Heart right ventricle (tissue), 16 donors: ENCODE data around the gene NUDT9. TPM values are rescaled to one million over a fixed set of nuclear protein-coding genes. Genes with fewer than 3 reads are reported as not detected.

Experiments used
- ATAC-seq, 8 donors: fragments of 200-7000 bp; cut with Tn5 transposase; one replicate each; pipeline ENCODE4 v1.9.1; 2020; ENCODE audit warnings: mild to moderate bottlenecking in 8 of 8, moderate library complexity in 8 of 8, moderate number of reproducible peaks in 1 of 8
- DNase-seq, 2 donors: peaks; one replicate each; pipeline ENCODE4 v3.0.0-alpha.2; 2020
- H3K27ac ChIP-seq, 10 donors: fragments of 200-600 bp; sonication (generic) in 2 of 10; one replicate each; pipeline versions ENCODE4 v1.5.0 to v1.8.0; 2020 to 2022; ENCODE audit warnings: mild to moderate bottlenecking in 3 of 10
- H3K27me3 ChIP-seq, 7 donors: fragments of 200-600 bp; one replicate each; pipeline ENCODE4 v1.8.0; 2021 to 2022; ENCODE audit warnings: mild to moderate bottlenecking in 2 of 7
- H3K36me3 ChIP-seq, 9 donors: fragments of 200-600 bp; sonication (generic) in 1 of 9; one replicate each; pipeline versions ENCODE4 v1.5.0 to v1.8.0; 2020 to 2022; ENCODE audit warnings: mild to moderate bottlenecking in 2 of 9
- H3K4me1 ChIP-seq, 9 donors: fragments of 200-600 bp; sonication (generic) in 1 of 9; one replicate each; pipeline versions ENCODE4 v1.5.0 to v1.8.0; 2020 to 2022; ENCODE audit warnings: mild to moderate bottlenecking in 4 of 9
- H3K4me3 ChIP-seq, 10 donors: fragments of 200-600 bp; sonication (generic) in 2 of 10; one replicate each; pipeline versions ENCODE4 v1.5.0 to v1.8.0; 2020 to 2022; ENCODE audit warnings: mild to moderate bottlenecking in 7 of 10, moderate library complexity in 2 of 10
- H3K9me3 ChIP-seq, 11 donors: fragments of 200-600 bp in 10 of 11; sonication (generic) in 2 of 11; one replicate each; pipeline versions ENCODE4 v1.5.0 to v1.8.0; 2013 to 2022; ENCODE audit warnings: mild to moderate bottlenecking in 2 of 11, control low read depth in 1 of 11, moderate library complexity in 1 of 11
- CTCF ChIP-seq, 9 donors: fragments of 200-600 bp; sonication (generic) in 2 of 9; IDR thresholded peaks; one replicate each; pipeline versions ENCODE4 v1.5.0 to v1.8.0; 2021 to 2022; ENCODE audit warnings: antibody characterized with exemption in 9 of 9, mild to moderate bottlenecking in 5 of 9, moderate library complexity in 1 of 9
- WGBS, 2 donors: extraction: QIAGEN DNeasy Blood & Tissue Kit; methylation state at CpG; one replicate each; pipeline ENCODE4 v1.1.7; 2013; ENCODE audit warnings: inconsistent platforms in 1 of 2; 5-methylcytosine and 5-hydroxymethylcytosine counted together
- intact Hi-C, 10 donors: fragments of 100-400 bp; cut with DNase I; formaldehyde crosslinking; loops; one replicate each; pipeline versions ENCODE4 v1.11.1 to v1.14.2; 2022
- long read RNA-seq, 3 donors: library from polyadenylated mRNA; unstranded; transcript quantifications; one replicate each; pipeline ENCODE4 v2.0.0, GENCODE V29; 2020 to 2021
- polyA plus RNA-seq, 2 donors: library from polyadenylated mRNA; stranded (reverse); fragments of 200-250 nt; gene quantifications; one replicate each; pipeline ENCODE4 v1.2.3, GENCODE V29; 2013
- total RNA-seq, 10 donors: library from RNA; stranded (reverse); fragmentation: NEBNext Ultra II Directional in 3 of 10; extraction: Animal tissue kit (Norgen Biotek cat#: 25700) in 3 of 10; gene quantifications; one replicate each; pipeline versions ENCODE4 v1.2.1 to v1.2.4, GENCODE V29; 2021 to 2023
- donor health status: Arrhythmogenic right ventricular cardiomyopathy.
- donor health status: ischemic (EF 13 %, LVEDD 7.1; RV severe dilation, severe dysfunction).
- donor health status: healthy with polysubstance abuse.
- donor health status: DM: no; HTN: yes; CAD: no.
- donor health status: DM: no; HTN: no; CAD: no.
- donor health status: ischemic (EF 25% LVEDD 6.9; RV normal size, moderate dysfunction).
- donor health status: ischemic (EF 25% LVEDD 5.7; RV mildly dilated, moderate dysfunction).
- donor health status: healthy.
- donor health status: DM: yes; HTN: yes; CAD: no.
- donor health status: Ischemic cardiomyopathy.
- donor health status: ischemic (EF 35%, LVEDD 5.7; RV mildly dilated, moderate dysfunction).
- donor health status: nonischemic (EF 11% LVEDD 7.7; RV severe dilation, severe dysfunction).
- donor health status: DM: yes; HTN: yes; CAD: no.
- donor health status: PGD.
- donor health status: ischemic (EF 29% LVEDD 5.4; RV normal size, mild dysfunction).
- donor health status: nonischemic (EF 23%, LVEDD 6.1; RV moderate dilation, normal function).

Gene NUDT9
- 10 to 100 TPM; 24.1 to 33.0 (median 27.7) TPM for total RNA-seq
- 10 to 100 TPM; 48.4 to 56.0 TPM for polyA plus RNA-seq
- long read RNA-seq, donor 1, transcript NUDT9-201 (8 exons, 1,701 nt) = major isoform, 14 of 27 reads
- long read RNA-seq, donor 1, partial matches to known transcripts = 8 of 27 reads
- long read RNA-seq, donor 1, other reads (novel, unspliced or antisense) = 5 of 27 reads
- long read RNA-seq, donor 2, transcript NUDT9-201 (8 exons, 1,701 nt) = major isoform, 19 of 24 reads
- long read RNA-seq, donor 2, partial matches to known transcripts = 3 of 24 reads
- long read RNA-seq, donor 2, other reads (novel, unspliced or antisense) = 2 of 24 reads
- long read RNA-seq, donor 3, transcript NUDT9-201 (8 exons, 1,701 nt) = major isoform, 77 of 93 reads
- long read RNA-seq, donor 3, partial matches to known transcripts = 1 of 93 reads
- long read RNA-seq, donor 3, other reads (novel, unspliced or antisense) = 14 of 93 reads

- intact Hi-C loops = loop anchor here in 3 of 10 donors (2.0 to 5.0 kb wide), 2 partner anchors 32 to 35 kb away; partner anchors contain the start of gene HSD17B11 (in 2 of the 3)
- no peak for TF ChIP-seq CTCF (IDR thresholded peaks at IDR 0.05)
- peak within 1 kb of the TSS; percentile 62 to 96 (median 78) for H3K4me3 ChIP-seq
- peak within 1 kb of the TSS; percentile 79 to 94 (median 89) for H3K27ac ChIP-seq
- peak; percentile 94 to 97 for DNase-seq
- peaks cover 4 to 35% (median 30%) of the 10 kb centered on the region in 9 donors for H3K4me1 ChIP-seq
- ATAC-seq = peak; percentile 93 to 98 (median 97)
- no peaks in the 10 kb centered on the region for H3K9me3 ChIP-seq
- 0 to 1% methylated on average over 58 of the region's 58 CpGs for WGBS, 2 donors
- no peaks in the 10 kb centered on the region for H3K27me3 ChIP-seq
- H3K36me3 ChIP-seq = no peaks in the 10 kb centered on the region
Observed at GRCh38 chr4:87422104-87423052, at the start of gene NUDT9. NUDT9 (plus strand) TSS chr4:87422573; CDS start chr4:87422906, 333 bp downstream.

- Histone ChIP-seq H3K27ac (peak overlapping the region in 2 of 10 donors; percentile 12 to 31), H3K4me3 (no peak overlapping the region), H3K4me1 (peaks cover 0 to 12% (median 4%) of the 10 kb centered on the region in 9 donors), H3K36me3 (peaks cover 0 to 75% (median 8%) of the 10 kb centered on the region in 9 donors), H3K9me3 (no peaks in the 10 kb centered on the region), H3K27me3 (no peaks in the 10 kb centered on the region)
- ATAC-seq (peak in 7 of 8 donors; percentile 58 to 83 (median 69)), DNase-seq (peak in 1 of 2 donors; percentile 30)
- WGBS, 2 donors = 56 to 60% methylated on average over 4 of the region's 4 CpGs
- intact Hi-C loops = loop anchor here (1.0 to 10.0 kb wide), 8 partner anchors 81 to 471 kb away; no protein-coding TSS in a partner anchor
- TF ChIP-seq CTCF (IDR thresholded peaks at IDR 0.05) = peak; percentile 20 to 87 (median 72)
Observed at GRCh38 chr4:87375719-87376291, 46.6 kb upstream of the NUDT9 start.

- Histone ChIP-seq H3K9me3 (no peaks in the 10 kb centered on the region), H3K36me3 (peaks cover 0 to 71% (median 16%) of the 10 kb centered on the region in 9 donors), H3K4me1 (peaks cover 0 to 12% (median 4%) of the 10 kb centered on the region in 9 donors), H3K27me3 (no peaks in the 10 kb centered on the region), H3K4me3 (no peak overlapping the region), H3K27ac (no peak overlapping the region)
- no peak for ATAC-seq
- 82 to 85% methylated on average over 2 of the region's 2 CpGs for WGBS, 2 donors
- intact Hi-C loops = loop anchor here in 9 of 10 donors (5.0 to 10.0 kb wide), 6 partner anchors 79 to 469 kb away; no protein-coding TSS in a partner anchor
- no peak for TF ChIP-seq CTCF (IDR thresholded peaks at IDR 0.05)
- no peak for DNase-seq
Observed at GRCh38 chr4:87377816-87378215, 44.6 kb upstream of the NUDT9 start.
